GM23338 (cell line): ENCODE results near the gene OTOP2. TPM values are rescaled to one million over a fixed set of nuclear protein-coding genes. Genes with fewer than 3 reads are reported as not detected.

Experiments used
- ATAC-seq: fragments of 200-7000 bp; cut with Tn5 transposase; 3 replicates; pipeline ENCODE4 v1.9.1; 2020
- DNase-seq: peaks from one replicate; pipeline ENCODE4 v3.0.0-alpha.2; 2015; ENCODE audit warnings: low spot score
- H2AFZ ChIP-seq: fragments of 200-600 bp; sonication (generic); 2 replicates; pipeline ENCODE4 v1.8.0; 2016; ENCODE audit warnings: antibody characterized with exemption, mild to moderate bottlenecking, moderate library complexity
- H3F3A ChIP-seq: fragments of 200-600 bp; sonication (generic); replicated peaks from 2 replicates; pipeline ENCODE4 v1.8.0; 2017; ENCODE audit warnings: antibody characterized with exemption, mixed run types, low read depth
- H3K27ac ChIP-seq: fragments of 200-600 bp; sonication (generic); 2 replicates; pipeline ENCODE4 v1.6.1; 2016; ENCODE audit warnings: low read depth
- H3K27me3 ChIP-seq: fragments of 200-600 bp; sonication (generic); 2 replicates; pipeline ENCODE4 v1.8.0; 2016; ENCODE audit warnings: mild to moderate bottlenecking, mixed run types, moderate library complexity; ENCODE audit not compliant: insufficient read depth
- H3K36me3 ChIP-seq: fragments of 200-600 bp; sonication (generic); 2 replicates; pipeline ENCODE4 v1.8.0; 2016; ENCODE audit warnings: mild to moderate bottlenecking; ENCODE audit not compliant: insufficient read depth
- H3K4me1 ChIP-seq: fragments of 200-600 bp; sonication (generic); 2 replicates; pipeline ENCODE4 v1.8.0; 2016; ENCODE audit warnings: mild to moderate bottlenecking, moderate library complexity; ENCODE audit not compliant: insufficient read depth
- H3K4me2 ChIP-seq: fragments of 200-600 bp; sonication (generic); 2 replicates; pipeline ENCODE4 v1.7.1; 2017; ENCODE audit warnings: mixed run types
- H3K4me3 ChIP-seq: fragments of 200-600 bp; sonication (generic); 2 replicates; pipeline ENCODE4 v1.6.1; 2016; ENCODE audit warnings: mixed run types
- H3K79me2 ChIP-seq: fragments of 200-600 bp; sonication (generic); replicated peaks from 2 replicates; pipeline ENCODE4 v1.8.0; 2017; ENCODE audit warnings: mild to moderate bottlenecking; ENCODE audit not compliant: insufficient read depth
- H3K9me2 ChIP-seq: fragments of 200-600 bp; sonication (generic); 2 replicates; pipeline ENCODE4 v1.8.0; 2017; ENCODE audit not compliant: insufficient read depth
- H4K20me1 ChIP-seq: fragments of 200-600 bp; sonication (generic); replicated peaks from 2 replicates; pipeline ENCODE4 v1.8.0; 2017; ENCODE audit warnings: mild to moderate bottlenecking; ENCODE audit not compliant: insufficient read depth
- H3K27ac Mint-ChIP-seq: 2 replicates; pipeline ENCODE4 v1.8.0; 2020; ENCODE audit warnings: inconsistent platforms, mild to moderate bottlenecking, moderate library complexity, mixed read lengths
- H3K27me3 Mint-ChIP-seq: 3 replicates; pipeline ENCODE4 v1.8.0; 2022; ENCODE audit warnings: low read depth, mild to moderate bottlenecking, moderate library complexity, mixed read lengths, inconsistent platforms; ENCODE audit not compliant: insufficient read depth, poor library complexity
- H3K36me3 Mint-ChIP-seq: 3 replicates; pipeline ENCODE4 v1.8.0; 2021; ENCODE audit warnings: low read depth, mild to moderate bottlenecking, inconsistent platforms, moderate library complexity, mixed read lengths
- H3K4me1 Mint-ChIP-seq: 3 replicates; pipeline ENCODE4 v1.8.0; 2020; ENCODE audit warnings: mild to moderate bottlenecking, inconsistent platforms, mixed read lengths
- H3K4me3 Mint-ChIP-seq: 3 replicates; pipeline ENCODE4 v1.8.0; 2021; ENCODE audit warnings: moderate library complexity, mild to moderate bottlenecking, inconsistent platforms, mixed read lengths
- H3K9me3 Mint-ChIP-seq: 3 replicates; pipeline ENCODE4 v1.8.0; 2020; ENCODE audit warnings: moderate library complexity, mild to moderate bottlenecking, inconsistent platforms, mixed read lengths
- CREB1 ChIP-seq: fragments of 250-450 bp; sonication (Bioruptor Pico); IDR thresholded peaks from 2 replicates; pipeline ENCODE4 v1.5.0; 2020; ENCODE audit warnings: low read depth, mild to moderate bottlenecking, moderate library complexity
- EZH2 ChIP-seq: fragments of 200-600 bp; sonication (generic); IDR thresholded peaks from one replicate; pipeline ENCODE4 v1.8.0; 2017; ENCODE audit warnings: antibody characterized with exemption, mild to moderate bottlenecking, low read depth; ENCODE audit not compliant: unreplicated experiment
- EZH2phosphoT487 ChIP-seq: fragments of 200-600 bp; sonication (generic); IDR thresholded peaks from one replicate; pipeline ENCODE4 v1.8.1; 2018; ENCODE audit warnings: antibody characterized with exemption; ENCODE audit not compliant: unreplicated experiment
- POLR2AphosphoS5 ChIP-seq: IDR thresholded peaks from 2 replicates; pipeline ENCODE4 v1.6.1; 2016; ENCODE audit warnings: antibody characterized with exemption, low read depth
- STAT1 ChIP-seq: IDR thresholded peaks from one replicate; pipeline ENCODE4 v1.6.1; 2016; ENCODE audit warnings: antibody characterized with exemption; ENCODE audit not compliant: unreplicated experiment
- ZNF114 ChIP-seq: fragments of 250-450 bp; sonication (Bioruptor Pico); IDR thresholded peaks from 2 replicates; pipeline ENCODE4 v1.5.0; 2020; ENCODE audit warnings: mild to moderate bottlenecking, moderate library complexity
- ZNF331 ChIP-seq: fragments of 250-450 bp; sonication (Bioruptor Pico); IDR thresholded peaks from 2 replicates; pipeline ENCODE4 v1.5.0; 2020; ENCODE audit warnings: low read depth, mild to moderate bottlenecking, moderate library complexity
- polyA plus RNA-seq: library from polyadenylated mRNA; unstranded; fragments of >200 nt; fragmentation: Nextera tagmentation; extraction: Ambion mirVana; gene quantifications from 2 replicates; pipeline ENCODE4 v1.2.1, GENCODE V29; 2016
- total RNA-seq: library from RNA; depleted of rRNA; stranded (reverse); fragments of >200 nt; shearing (Covaris generic); gene quantifications from 2 replicates; pipeline ENCODE4 v1.2.3, GENCODE V29; 2014
- TF ChIP-seq, protein P1 (sequence below): IDR thresholded peaks from one replicate; pipeline ENCODE4 v1.6.1; 2018; ENCODE audit warnings: antibody characterized with exemption; ENCODE audit not compliant: unreplicated experiment
- TF ChIP-seq, protein P2 (sequence below): IDR thresholded peaks from 2 replicates; pipeline ENCODE4 v1.6.1; 2016; ENCODE audit warnings: antibody characterized with exemption
- TF ChIP-seq, protein P3 (sequence below), 2 experiments: fragments of 200-600 bp in 1 of 2; sonication (generic) in 1 of 2; conservative IDR thresholded peaks; 2 replicates each; pipeline versions ENCODE4 v1.5.1 to v1.6.1; 2016 to 2017; ENCODE audit warnings: antibody characterized with exemption in 2 of 2, low read depth in 2 of 2, mild to moderate bottlenecking in 2 of 2, moderate library complexity in 1 of 2

Gene OTOP2
- total and polyA plus RNA-seq, 2 experiments from 2014 or later, result not detected

DNA sequence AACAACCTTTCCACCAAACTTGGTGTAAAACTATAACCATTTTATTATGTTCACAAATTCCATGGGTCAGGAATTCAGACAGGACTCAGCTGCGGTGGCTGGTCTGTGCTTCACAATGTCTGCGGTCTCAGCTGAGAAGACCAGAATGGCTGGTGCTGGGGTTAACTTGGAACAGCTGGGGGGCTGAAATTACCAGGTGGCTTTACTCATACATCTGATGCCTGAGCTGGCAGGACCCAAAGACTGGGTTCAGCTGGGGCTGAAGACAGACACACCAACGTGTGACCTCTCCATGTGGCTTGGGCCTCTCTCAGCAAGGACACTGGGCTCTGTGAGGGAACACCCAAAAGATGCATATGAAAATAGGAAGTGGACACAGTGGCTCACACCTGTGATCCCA, 54.2 kb downstream of the OTOP2 start (continued):
- TF ChIP-seq, protein P1, sequence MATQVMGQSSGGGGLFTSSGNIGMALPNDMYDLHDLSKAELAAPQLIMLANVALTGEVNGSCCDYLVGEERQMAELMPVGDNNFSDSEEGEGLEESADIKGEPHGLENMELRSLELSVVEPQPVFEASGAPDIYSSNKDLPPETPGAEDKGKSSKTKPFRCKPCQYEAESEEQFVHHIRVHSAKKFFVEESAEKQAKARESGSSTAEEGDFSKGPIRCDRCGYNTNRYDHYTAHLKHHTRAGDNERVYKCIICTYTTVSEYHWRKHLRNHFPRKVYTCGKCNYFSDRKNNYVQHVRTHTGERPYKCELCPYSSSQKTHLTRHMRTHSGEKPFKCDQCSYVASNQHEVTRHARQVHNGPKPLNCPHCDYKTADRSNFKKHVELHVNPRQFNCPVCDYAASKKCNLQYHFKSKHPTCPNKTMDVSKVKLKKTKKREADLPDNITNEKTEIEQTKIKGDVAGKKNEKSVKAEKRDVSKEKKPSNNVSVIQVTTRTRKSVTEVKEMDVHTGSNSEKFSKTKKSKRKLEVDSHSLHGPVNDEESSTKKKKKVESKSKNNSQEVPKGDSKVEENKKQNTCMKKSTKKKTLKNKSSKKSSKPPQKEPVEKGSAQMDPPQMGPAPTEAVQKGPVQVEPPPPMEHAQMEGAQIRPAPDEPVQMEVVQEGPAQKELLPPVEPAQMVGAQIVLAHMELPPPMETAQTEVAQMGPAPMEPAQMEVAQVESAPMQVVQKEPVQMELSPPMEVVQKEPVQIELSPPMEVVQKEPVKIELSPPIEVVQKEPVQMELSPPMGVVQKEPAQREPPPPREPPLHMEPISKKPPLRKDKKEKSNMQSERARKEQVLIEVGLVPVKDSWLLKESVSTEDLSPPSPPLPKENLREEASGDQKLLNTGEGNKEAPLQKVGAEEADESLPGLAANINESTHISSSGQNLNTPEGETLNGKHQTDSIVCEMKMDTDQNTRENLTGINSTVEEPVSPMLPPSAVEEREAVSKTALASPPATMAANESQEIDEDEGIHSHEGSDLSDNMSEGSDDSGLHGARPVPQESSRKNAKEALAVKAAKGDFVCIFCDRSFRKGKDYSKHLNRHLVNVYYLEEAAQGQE, result no peak
- TF ChIP-seq, protein P2, sequence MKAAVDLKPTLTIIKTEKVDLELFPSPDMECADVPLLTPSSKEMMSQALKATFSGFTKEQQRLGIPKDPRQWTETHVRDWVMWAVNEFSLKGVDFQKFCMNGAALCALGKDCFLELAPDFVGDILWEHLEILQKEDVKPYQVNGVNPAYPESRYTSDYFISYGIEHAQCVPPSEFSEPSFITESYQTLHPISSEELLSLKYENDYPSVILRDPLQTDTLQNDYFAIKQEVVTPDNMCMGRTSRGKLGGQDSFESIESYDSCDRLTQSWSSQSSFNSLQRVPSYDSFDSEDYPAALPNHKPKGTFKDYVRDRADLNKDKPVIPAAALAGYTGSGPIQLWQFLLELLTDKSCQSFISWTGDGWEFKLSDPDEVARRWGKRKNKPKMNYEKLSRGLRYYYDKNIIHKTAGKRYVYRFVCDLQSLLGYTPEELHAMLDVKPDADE, result no peak
- TF ChIP-seq, protein P3, sequence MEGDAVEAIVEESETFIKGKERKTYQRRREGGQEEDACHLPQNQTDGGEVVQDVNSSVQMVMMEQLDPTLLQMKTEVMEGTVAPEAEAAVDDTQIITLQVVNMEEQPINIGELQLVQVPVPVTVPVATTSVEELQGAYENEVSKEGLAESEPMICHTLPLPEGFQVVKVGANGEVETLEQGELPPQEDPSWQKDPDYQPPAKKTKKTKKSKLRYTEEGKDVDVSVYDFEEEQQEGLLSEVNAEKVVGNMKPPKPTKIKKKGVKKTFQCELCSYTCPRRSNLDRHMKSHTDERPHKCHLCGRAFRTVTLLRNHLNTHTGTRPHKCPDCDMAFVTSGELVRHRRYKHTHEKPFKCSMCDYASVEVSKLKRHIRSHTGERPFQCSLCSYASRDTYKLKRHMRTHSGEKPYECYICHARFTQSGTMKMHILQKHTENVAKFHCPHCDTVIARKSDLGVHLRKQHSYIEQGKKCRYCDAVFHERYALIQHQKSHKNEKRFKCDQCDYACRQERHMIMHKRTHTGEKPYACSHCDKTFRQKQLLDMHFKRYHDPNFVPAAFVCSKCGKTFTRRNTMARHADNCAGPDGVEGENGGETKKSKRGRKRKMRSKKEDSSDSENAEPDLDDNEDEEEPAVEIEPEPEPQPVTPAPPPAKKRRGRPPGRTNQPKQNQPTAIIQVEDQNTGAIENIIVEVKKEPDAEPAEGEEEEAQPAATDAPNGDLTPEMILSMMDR (conservative IDR thresholded peaks at IDR 0.05; ENCODE audit: low read depth in 2 of 2), result no peak
- no peak for TF ChIP-seq EZH2
- TF ChIP-seq EZH2phosphoT487, result no peak

DNA sequence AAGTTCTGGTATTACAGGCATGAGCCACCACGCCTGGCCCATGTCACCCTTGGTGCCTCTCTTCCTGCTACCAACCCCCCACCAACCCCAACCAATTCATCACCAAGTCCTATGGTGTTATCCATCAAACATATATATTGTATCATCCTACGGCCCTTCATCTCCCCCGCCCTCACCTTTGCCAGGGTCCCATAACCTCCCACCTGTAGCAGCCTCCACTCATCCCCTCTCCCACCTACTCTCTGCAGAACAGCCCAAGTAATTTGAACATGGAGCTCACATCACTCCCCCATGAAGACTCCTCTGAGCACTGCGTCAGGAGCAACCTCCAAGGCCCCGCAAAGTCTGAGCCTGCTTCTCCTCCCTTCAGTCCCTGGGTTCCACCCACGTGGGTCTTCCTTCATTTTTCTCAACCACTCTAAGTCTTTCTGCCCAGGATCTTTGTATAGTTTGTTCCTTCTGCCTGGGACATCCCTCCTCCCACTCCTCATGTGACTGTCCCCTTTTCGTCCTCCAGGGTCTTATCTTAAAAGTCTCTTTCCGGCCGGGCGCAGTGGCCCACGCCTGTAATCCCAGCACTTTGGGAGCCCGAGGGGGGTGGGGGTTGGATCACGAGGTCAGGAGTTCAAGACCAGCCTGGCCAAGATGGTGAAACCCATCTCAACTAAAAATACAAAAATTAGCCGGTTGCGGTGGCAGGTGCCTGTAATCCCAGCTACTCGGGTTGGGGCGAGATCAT, 55.5 kb downstream of the OTOP2 start:
- Histone ChIP-seq H3K79me2 (no peaks in the 10 kb centered on the region), H3K36me3 (no peaks in the 10 kb centered on the region), H3K27ac (no peak overlapping the region), H3F3A (peaks cover 8% of the 10 kb centered on the region; the same call in 1 of the 2 replicates), H3K27me3 (peaks cover 25% of the 10 kb centered on the region), H2AFZ (no peak overlapping the region), H3K4me1 (peaks cover 13% of the 10 kb centered on the region), H3K4me2 (no peak overlapping the region), H4K20me1 (no peaks in the 10 kb centered on the region), H3K4me3 (no peak overlapping the region), H3K9me2 (no peaks in the 10 kb centered on the region)
- ATAC-seq (no peak), DNase-seq (no peak)
- Mint-ChIP-seq H3K36me3 (no peaks in the 10 kb centered on the region), H3K4me3 (no peak overlapping the region), H3K27ac (no peak overlapping the region), H3K9me3 (no peaks in the 10 kb centered on the region), H3K4me1 (peaks cover 7% of the 10 kb centered on the region; the same call in 2 of the 3 replicates), H3K27me3 (peaks cover 19% of the 10 kb centered on the region)
- TF ChIP-seq STAT1, result no peak
- TF ChIP-seq, protein P1, result no peak
- TF ChIP-seq EZH2phosphoT487, result no peak
- TF ChIP-seq EZH2, result no peak
- no peak for TF ChIP-seq ZNF331 (CRISPR knock-in tag)
- no peak for TF ChIP-seq CREB1 (CRISPR knock-in tag)
- TF ChIP-seq, protein P2, result no peak
- no peak for TF ChIP-seq POLR2AphosphoS5
- no peak for TF ChIP-seq ZNF114
